ENCODE results near the gene TIMMDC1.
A peak's percentile ranks its signal among the peaks of the same experiment; 100 is the strongest.

DNA sequence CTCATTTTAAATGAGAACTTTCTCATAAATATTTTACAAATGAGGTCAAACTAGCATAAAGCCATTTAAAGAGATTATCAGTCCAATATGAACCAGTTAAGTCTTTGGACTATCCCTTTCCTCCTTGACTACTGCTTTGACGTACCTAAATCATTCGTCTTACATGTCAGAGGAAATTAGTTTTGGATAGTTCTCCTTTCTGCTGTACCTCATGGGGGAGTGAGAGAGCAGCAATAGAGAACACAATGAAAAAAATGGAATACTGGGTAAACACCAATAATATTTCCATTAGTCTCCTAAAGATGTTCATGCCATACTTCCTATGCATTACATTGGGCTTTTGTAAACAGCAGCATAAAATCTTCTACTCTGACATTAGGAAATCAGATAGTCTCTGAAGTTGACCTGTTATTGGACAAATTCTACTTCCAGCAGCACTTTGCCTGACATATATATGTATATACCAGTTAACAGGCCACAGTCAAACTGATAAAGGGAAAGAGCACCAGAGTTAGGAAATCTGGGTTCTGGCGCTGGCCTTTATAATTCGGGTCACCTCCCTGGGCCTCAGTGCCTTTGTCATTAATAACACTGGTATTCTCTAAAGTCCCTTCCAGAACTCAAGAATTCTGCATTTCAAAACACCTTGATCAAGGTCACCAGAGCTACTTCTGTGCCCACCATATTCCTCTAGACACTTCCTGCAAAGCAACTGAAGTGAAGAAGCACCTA lies 26.8 kb downstream of the TIMMDC1 start:
- TF ChIP-seq FOXK1 (CRISPR knock-in tag; IDR thresholded peaks at IDR 0.05; ENCODE audit: borderline replicate concordance) (no peak), EZH2 (IDR thresholded peaks at IDR 0.05; ENCODE audit: borderline replicate concordance, low read depth, low read length) (no peak), GTF2B (IDR thresholded peaks at IDR 0.05; ENCODE audit: extremely low read depth, insufficient read length) (no peak), ZNF174 (CRISPR knock-in tag; IDR thresholded peaks at IDR 0.05) (no peak), NFIC (IDR thresholded peaks at IDR 0.05) (no peak), SREBF2 (CRISPR knock-in tag; IDR thresholded peaks at IDR 0.05) (no peak), POLR2A (conservative IDR thresholded peaks at IDR 0.05) (no peak), ZNF184 (CRISPR knock-in tag; IDR thresholded peaks at IDR 0.05) (no peak), SREBF1 (IDR thresholded peaks at IDR 0.05; ENCODE audit: borderline replicate concordance, low read depth, low read length) (no peak), HMGXB4 (CRISPR knock-in tag; IDR thresholded peaks at IDR 0.05) (no peak)
- TF ChIP-seq, protein P1, sequence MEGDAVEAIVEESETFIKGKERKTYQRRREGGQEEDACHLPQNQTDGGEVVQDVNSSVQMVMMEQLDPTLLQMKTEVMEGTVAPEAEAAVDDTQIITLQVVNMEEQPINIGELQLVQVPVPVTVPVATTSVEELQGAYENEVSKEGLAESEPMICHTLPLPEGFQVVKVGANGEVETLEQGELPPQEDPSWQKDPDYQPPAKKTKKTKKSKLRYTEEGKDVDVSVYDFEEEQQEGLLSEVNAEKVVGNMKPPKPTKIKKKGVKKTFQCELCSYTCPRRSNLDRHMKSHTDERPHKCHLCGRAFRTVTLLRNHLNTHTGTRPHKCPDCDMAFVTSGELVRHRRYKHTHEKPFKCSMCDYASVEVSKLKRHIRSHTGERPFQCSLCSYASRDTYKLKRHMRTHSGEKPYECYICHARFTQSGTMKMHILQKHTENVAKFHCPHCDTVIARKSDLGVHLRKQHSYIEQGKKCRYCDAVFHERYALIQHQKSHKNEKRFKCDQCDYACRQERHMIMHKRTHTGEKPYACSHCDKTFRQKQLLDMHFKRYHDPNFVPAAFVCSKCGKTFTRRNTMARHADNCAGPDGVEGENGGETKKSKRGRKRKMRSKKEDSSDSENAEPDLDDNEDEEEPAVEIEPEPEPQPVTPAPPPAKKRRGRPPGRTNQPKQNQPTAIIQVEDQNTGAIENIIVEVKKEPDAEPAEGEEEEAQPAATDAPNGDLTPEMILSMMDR (IDR thresholded peaks at IDR 0.05 in 2 of 3, conservative IDR thresholded peaks at IDR 0.05 in 1 of 3; ENCODE audit: insufficient read depth in 2 of 3, low read depth in 1 of 3, low read length in 3 of 3) = peak in 2 of 3 experiments; percentile 15 to 63; a peak in 3 of 6 replicates
- TF ChIP-seq, protein P2, sequence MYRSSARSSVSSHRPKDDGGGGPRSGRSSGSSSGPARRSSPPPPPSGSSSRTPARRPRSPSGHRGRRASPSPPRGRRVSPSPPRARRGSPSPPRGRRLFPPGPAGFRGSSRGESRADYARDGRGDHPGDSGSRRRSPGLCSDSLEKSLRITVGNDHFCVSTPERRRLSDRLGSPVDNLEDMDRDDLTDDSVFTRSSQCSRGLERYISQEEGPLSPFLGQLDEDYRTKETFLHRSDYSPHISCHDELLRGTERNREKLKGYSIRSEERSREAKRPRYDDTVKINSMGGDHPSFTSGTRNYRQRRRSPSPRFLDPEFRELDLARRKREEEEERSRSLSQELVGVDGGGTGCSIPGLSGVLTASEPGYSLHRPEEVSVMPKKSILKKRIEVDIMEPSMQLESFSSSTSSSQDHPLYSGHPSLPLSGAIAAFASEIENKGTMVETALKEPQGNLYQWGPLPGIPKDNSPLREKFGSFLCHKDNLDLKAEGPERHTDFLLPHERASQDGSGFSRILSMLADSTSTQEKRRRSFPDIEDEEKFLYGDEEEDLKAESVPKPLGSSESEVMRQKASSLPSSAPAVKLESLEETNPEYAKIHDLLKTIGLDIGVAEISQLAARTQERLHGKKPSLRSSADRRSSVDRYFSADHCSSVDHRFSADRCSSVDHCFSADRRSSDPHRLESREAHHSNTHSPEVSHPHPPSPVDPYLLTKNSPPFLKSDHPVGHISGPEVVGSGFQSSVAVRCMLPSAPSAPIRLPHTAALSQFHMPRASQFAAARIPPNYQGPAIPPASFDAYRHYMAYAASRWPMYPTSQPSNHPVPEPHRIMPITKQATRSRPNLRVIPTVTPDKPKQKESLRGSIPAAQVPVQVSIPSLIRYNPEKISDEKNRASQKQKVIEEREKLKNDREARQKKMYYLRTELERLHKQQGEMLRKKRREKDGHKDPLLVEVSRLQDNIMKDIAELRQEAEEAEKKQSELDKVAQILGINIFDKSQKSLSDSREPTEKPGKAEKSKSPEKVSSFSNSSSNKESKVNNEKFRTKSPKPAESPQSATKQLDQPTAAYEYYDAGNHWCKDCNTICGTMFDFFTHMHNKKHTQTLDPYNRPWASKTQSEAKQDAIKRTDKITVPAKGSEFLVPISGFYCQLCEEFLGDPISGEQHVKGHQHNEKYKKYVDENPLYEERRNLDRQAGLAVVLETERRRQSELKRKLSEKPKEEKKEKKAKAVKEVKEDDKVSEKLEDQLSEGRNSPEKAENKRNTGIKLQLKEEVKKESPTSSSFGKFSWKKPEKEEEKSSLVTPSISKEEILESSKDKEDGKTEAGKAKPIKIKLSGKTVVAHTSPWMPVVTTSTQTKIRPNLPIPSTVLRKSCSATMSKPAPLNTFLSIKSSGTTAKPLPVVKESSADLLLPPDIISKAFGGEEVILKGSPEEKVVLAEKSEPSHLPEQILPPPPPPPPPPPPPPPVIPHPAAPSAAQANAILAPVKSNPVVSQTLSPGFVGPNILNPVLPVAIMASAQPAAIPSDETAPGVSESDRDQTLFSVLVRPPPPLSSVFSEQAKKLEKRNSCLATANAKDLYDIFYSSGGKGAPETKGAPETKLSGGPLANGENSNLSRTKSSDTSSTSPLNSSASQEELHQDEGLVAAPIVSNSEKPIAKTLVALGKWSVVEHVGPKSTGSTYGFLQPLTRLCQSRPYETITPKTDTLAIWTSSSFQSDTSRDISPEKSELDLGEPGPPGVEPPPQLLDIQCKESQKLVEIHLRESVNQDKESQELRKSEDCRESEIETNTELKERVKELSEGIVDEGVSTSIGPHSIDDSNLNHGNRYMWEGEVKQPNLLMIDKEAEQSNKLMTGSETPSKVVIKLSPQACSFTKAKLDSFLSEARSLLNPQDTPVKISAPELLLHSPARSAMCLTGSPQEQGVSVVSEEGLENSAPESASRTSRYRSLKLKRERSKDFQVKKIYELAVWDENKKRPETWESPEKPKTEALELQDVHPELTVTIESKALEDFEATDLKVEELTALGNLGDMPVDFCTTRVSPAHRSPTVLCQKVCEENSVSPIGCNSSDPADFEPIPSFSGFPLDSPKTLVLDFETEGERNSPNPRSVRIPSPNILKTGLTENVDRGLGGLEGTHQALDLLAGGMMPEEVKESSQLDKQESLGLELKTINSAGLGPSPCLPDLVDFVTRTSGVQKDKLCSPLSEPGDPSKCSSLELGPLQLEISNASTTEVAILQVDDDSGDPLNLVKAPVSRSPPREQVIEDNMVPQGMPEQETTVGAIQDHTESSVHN (IDR thresholded peaks at IDR 0.05; ENCODE audit: borderline replicate concordance in 1 of 2, low read depth in 1 of 2) = no peak
